Myocyte (in vitro differentiated cells): Measurements from ENCODE around the gene SLC44A3. TPM values are rescaled to one million over a fixed set of nuclear protein-coding genes. Genes with fewer than 3 reads are reported as not detected.
"Not testable (repeated sequence)": the region's sequence is repeated elsewhere in the genome, so short reads cannot be mapped to it uniquely, and the experiment has no call there.

Experiments used
- DNase-seq: peaks from one replicate; pipeline ENCODE4 v3.0.0-alpha.2; 2012; ENCODE audit warnings: low read depth
- total RNA-seq: library from RNA; depleted of rRNA; stranded (reverse); fragments of >200 nt; gene quantifications from 2 replicates; pipeline ENCODE4 v1.2.3, GENCODE V29; 2014

Gene SLC44A3
- total RNA-seq, 1 donor from 2014 or later = 2.2 TPM

DNA sequence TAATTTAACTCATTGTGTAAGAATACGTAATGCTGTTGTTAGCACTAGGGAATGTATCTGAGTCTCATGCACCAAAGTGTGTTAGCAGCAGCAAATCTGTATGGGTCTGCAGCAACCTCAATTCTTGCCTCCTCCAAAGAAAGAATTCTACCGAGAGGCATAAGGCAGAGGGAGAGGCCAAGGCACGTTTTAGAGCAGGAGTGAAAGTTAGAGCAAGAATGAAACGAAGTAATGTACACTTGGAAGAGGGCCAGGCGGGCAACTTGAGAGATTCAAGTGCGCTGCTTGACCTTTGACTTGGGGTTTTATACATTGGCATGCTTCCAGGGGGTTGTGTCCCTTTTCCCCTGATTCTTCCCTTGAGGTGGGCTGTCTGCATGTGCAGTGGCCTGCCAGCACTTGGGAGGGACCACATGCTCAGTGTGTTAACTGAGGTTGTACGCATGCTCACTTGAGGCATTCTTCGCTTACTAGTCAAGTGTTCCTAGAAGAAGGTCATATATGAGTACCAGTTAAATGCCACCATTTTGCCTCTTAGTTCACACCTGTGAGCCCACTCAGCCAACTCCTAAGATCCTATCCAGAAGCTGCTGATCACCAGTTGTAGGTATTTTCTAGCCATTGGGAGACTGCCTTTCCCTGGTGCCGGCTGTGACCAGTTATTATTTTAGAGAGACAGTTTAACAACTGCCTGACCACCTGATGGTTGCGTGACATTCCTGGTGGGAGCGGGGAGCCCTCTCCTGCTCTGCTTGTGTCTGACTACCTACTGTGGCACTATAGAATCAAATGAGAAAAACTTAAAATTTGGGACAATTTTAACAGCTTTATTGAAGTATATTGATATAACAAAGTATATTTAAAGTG, 109.4 kb downstream of the SLC44A3 start:
- DNase-seq = no peak

DNA sequence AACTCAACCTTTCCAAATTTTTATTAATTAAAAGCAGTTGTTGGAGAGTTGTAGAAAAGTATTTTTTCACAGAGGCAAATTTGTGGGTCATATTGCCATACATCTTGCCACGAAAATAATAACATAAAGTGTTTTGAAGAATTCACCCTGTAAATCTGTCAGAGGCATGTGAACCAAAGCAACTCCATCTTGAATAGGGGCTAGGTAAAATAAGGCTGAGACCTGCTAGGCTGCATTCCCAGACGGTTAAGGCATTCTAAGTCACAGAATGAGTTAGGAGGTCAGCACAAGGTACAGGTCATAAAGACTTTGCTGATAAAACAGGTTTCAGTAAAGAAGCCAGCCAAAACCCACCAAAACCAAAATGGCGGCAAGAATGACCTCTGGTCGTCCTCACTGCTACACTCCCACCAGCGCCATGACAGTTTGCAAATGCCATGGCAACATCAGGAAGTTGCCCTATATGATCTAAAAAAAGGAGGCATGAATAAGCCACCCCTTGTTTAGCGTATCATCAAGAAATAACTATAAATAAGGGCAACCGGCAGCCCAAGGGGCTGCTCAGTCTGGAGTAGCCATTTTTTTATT, 111.2 kb downstream of the SLC44A3 start:
- DNase-seq = no peak

DNA sequence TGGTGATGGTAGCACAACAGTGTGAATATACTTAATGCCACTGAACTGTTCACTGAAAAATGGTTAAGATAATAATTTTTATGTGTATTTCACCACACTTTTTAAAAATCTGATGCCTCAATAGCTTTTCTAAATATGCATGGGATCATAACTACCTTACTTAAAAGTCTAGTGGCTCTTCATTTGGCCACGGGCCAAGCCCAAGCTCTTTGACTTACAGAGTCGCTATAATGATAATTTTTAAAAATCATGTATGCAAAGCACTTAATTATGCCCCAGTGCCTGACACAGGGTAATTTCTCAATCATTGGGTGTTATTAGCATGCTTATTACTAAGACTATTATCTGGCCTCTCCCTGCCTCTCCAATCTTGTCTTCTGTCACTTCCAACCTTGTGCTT, 114.4 kb downstream of the SLC44A3 start:
- no peak for DNase-seq

DNA sequence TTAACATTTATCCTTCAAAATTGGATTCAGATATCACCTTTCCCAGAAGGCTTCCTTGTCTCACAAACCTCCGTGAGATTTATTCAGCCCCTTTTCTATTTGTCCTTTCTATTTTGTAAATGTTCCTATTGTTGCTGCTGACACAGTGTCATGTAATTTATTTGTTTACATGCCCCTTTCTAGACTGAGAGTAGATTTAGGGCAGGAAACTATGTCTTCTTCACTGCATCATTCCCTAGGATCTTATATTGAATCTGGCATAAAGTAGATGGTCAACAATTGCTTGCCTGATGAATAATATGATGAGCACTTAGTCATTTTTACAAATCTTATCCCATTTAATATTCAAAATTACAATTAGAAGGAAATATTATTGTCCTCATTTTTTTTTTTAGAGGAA, 114.9 kb downstream of the SLC44A3 start:
- DNase-seq = no peak

DNA sequence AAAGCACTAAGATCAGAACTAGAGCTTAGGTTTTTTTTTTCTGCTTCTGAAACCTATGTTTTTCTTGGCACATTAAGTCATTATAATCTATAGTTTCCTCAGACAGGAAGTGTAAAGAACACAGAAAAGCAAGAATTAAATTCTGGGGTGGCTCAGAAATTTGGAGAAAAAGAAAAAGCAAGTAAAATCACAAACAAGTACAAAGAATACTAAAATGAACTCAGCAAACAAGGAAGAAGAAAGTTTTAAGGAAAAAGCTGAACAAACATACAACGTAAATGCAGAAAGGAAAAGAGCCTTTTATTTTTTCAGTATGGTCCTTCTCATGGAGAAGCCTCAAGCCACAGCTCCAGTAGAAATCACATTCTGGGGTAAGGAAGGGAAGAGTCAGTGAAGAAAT, 115.3 kb downstream of the SLC44A3 start:
- no peak for DNase-seq

DNA sequence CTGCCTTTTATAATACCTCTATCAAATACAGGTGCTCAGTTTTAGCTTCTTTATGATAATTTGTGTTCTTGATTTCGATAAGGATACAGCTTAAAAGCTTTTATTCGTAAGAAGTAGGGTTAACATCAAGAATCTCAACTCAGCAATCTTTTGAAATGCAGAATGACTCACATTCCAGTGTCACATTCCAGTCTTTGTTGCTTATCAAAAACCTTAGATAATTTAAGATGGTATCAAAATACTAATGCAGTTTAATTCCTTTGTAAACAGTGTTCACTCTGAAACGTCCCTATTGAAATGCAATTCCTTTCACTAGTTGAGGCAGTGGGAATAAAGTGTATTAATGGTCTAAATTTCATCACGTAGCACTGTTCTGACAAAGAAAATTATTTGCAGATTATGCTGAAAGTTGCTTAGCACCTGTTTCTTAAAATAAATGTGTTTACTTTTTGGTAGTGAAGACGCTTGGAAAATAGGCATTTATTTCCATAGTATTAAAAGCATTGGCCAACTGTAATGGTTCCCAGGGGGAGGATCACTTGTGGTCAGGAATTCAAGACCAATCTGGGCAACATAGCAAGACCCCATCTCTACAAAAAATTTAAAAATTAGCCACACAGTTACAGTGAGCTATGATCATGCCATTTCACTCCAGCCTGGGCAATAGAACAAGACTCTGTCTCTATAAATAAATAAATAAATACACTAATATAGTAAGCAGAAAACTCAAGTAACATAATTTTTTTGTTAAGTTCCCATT, 116.9 kb downstream of the SLC44A3 start:
- DNase-seq = no peak

DNA sequence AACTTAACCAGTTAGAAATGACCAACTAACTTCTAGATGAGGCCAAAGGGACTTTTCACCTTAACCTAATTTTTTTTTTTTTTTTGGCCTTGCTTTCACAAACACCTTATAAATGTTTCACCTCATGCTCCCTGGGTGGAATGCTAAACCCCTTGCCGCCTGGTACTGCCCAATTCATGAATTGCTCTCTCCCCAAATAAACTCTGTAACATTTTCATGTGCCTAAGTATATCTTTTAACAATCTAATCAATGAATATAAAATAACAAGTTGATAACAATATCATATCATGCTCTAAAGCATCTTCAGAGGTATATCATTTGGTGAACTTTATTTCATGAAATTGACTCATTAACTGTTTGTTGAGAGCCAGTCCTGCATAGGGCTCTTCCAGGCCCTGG, 117.7 kb downstream of the SLC44A3 start:
- no peak for DNase-seq

DNA sequence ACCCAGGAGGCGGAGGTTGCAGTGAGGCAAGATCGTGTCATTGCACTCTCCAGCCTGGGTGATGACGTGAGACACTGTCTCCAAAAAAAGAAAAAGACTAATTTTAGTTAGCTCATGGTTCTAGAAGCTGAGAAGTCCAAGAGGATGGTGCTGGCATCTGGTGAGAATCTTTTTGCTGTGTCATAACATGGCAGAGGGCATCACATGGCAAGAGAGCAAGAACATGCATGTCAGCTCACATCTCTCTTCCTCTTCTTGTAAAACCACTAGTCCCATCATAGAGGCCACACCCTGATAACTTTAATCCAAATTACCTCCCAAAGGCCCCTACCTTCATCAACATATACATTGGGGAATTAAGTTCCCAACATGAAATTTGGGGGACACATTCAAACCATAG, 120.6 kb downstream of the SLC44A3 start:
- no peak for DNase-seq

DNA sequence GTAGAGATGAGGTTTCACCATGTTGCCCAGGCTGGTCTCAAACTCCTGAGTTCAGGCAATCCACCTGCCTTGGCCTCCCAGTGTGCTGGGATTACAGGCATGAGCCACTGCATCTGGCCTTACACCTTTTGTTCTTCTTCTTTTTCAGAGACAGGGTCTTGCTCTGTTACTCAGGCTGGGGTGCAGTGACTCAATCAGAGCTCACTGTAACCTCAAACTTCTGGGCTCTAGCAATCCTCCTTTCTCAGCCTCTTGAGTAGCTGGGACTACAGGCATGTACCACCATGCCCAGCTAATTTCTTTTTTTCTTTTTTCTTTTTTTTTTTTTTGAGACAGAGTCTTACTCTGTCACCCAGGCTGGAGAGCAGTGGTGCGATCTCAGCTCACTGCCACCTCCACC, 121.3 kb downstream of the SLC44A3 start:
- not testable (repeated sequence) for DNase-seq

DNA sequence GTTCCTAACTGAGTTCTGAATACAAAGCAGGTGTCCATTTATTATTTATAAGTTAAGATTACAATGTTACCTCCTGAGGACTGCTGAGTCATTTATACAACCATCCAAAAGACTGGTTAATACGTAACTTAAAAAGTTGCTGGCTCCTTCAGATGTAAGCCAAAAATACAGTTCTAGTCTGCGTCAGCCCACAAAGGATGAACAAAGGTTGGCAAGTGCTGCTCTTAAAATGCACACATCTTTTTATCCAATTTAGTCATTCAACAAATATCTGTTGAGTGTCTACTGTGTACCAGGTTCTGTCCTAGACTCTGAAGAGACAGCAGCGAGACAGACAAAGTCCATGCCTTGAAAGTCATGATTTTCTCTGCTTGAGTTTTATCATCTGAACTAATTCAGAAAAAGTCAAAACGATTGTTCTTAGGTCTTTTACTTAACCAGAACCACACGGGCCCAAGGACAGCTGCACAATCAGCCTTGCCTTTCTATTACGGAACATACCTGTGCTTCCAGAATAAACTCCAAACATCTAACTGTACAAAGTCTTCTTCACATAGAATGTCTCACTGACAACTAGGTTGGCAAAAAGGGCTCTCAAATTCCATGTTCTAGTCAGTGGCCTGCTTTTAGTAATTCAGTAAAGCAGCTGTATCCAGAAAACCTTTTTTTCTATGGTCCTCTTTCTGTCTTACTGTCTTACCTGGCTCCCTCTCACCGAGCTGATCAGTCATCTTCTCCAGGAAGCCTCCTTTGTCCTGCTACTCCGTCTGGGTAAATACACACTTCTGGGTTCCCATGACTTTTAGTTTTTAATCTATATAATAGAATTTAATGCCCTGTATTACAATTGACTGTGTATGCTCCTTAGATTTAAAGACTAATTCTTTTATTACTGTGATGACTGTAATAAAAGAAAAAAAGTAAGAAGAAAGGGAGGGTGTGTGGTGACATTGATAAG, 122.3 kb downstream of the SLC44A3 start:
- DNase-seq = no peak

Other genes with a start within 250 kb of the SLC44A3 start
- 274 and 305 TPM in 2 replicates for gene CNN3, start 106.8 kb downstream of the SLC44A3 start, total RNA-seq